MM.1S (cell line): Measurements from ENCODE around the gene LARP7.

Experiments used
- EZH2 ChIP-seq: fragments of 300-600 bp; sonication (generic); optimal IDR thresholded peaks from 2 replicates; pipeline ENCODE3; 2017; ENCODE audit warnings: low read depth, mild to moderate bottlenecking, antibody characterized with exemption, low read length, mixed read lengths
- TF ChIP-seq, protein P1 (sequence below): fragments of 300-600 bp; sonication (generic); IDR thresholded peaks from 2 replicates; pipeline ENCODE4 v1.5.1; 2016; ENCODE audit warnings: antibody characterized with exemption, low read length, mixed read lengths

GRCh38 chr4:112677519-112678091 lies 40.7 kb downstream of the LARP7 start:
- TF ChIP-seq, protein P1, sequence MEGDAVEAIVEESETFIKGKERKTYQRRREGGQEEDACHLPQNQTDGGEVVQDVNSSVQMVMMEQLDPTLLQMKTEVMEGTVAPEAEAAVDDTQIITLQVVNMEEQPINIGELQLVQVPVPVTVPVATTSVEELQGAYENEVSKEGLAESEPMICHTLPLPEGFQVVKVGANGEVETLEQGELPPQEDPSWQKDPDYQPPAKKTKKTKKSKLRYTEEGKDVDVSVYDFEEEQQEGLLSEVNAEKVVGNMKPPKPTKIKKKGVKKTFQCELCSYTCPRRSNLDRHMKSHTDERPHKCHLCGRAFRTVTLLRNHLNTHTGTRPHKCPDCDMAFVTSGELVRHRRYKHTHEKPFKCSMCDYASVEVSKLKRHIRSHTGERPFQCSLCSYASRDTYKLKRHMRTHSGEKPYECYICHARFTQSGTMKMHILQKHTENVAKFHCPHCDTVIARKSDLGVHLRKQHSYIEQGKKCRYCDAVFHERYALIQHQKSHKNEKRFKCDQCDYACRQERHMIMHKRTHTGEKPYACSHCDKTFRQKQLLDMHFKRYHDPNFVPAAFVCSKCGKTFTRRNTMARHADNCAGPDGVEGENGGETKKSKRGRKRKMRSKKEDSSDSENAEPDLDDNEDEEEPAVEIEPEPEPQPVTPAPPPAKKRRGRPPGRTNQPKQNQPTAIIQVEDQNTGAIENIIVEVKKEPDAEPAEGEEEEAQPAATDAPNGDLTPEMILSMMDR: no peak
- no peak for TF ChIP-seq EZH2
